Prostate gland (tissue), 2 donors: Measurements from ENCODE around the gene TACC2.

Experiments used
- POLR2A ChIP-seq: fragments of 450-650 bp; IDR thresholded peaks from one replicate; pipeline ENCODE4 v1.6.1; 2016; ENCODE audit warnings: antibody characterized with exemption, mild to moderate bottlenecking
- TF ChIP-seq, protein P1 (sequence below), 4 experiments: fragments of 200-600 bp in 2 of 4; fragments of 450-650 bp in 2 of 4; sonication (generic) in 2 of 4; IDR thresholded peaks; 1 replicate in 3 of 4; 2 replicates in 1 of 4; pipeline ENCODE4 v1.5.1; 2016 to 2019; ENCODE audit warnings: antibody characterized with exemption in 4 of 4, mild to moderate bottlenecking in 2 of 4, moderate library complexity in 2 of 4

- TF ChIP-seq POLR2A: no peak
- TF ChIP-seq, protein P1, sequence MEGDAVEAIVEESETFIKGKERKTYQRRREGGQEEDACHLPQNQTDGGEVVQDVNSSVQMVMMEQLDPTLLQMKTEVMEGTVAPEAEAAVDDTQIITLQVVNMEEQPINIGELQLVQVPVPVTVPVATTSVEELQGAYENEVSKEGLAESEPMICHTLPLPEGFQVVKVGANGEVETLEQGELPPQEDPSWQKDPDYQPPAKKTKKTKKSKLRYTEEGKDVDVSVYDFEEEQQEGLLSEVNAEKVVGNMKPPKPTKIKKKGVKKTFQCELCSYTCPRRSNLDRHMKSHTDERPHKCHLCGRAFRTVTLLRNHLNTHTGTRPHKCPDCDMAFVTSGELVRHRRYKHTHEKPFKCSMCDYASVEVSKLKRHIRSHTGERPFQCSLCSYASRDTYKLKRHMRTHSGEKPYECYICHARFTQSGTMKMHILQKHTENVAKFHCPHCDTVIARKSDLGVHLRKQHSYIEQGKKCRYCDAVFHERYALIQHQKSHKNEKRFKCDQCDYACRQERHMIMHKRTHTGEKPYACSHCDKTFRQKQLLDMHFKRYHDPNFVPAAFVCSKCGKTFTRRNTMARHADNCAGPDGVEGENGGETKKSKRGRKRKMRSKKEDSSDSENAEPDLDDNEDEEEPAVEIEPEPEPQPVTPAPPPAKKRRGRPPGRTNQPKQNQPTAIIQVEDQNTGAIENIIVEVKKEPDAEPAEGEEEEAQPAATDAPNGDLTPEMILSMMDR (IDR thresholded peaks at IDR 0.05): no peak
Measured at GRCh38 chr10:122147663-122148062, 158.7 kb downstream of the TACC2 start.
